ENCODE data around the gene AMBRA1.
A peak's percentile ranks its signal among the peaks of the same experiment; 100 is the strongest.

AMBRA1 gene

DNA sequence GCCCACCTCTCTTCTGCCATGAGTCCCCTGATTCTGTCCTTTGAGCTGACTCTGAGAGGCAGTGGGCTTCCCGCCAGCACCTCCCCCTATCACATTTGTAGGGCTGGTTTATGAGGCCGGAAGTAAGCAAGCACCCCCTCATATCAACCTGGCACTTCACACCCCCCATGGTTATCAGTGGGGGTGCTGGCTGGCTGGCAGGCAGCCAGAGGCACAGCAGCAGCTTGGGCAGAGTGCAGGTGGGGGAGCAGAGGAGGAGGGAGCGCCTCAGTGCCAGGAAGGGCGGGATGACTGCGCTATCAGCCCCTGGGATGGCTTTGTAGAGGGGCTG, 179.4 kb downstream of the AMBRA1 start:
- TF ChIP-seq, protein P1, sequence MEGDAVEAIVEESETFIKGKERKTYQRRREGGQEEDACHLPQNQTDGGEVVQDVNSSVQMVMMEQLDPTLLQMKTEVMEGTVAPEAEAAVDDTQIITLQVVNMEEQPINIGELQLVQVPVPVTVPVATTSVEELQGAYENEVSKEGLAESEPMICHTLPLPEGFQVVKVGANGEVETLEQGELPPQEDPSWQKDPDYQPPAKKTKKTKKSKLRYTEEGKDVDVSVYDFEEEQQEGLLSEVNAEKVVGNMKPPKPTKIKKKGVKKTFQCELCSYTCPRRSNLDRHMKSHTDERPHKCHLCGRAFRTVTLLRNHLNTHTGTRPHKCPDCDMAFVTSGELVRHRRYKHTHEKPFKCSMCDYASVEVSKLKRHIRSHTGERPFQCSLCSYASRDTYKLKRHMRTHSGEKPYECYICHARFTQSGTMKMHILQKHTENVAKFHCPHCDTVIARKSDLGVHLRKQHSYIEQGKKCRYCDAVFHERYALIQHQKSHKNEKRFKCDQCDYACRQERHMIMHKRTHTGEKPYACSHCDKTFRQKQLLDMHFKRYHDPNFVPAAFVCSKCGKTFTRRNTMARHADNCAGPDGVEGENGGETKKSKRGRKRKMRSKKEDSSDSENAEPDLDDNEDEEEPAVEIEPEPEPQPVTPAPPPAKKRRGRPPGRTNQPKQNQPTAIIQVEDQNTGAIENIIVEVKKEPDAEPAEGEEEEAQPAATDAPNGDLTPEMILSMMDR (IDR thresholded peaks at IDR 0.05; ENCODE audit: borderline replicate concordance, extremely low read depth, low read length, poor library complexity, severe bottlenecking) = no peak
- no peak for TF ChIP-seq EZH2 (IDR thresholded peaks at IDR 0.05; ENCODE audit: borderline replicate concordance, low read depth, low read length, severe bottlenecking)
- Histone ChIP-seq H3K9me3 (ENCODE audit: insufficient read depth, low read length, severe bottlenecking) (no peaks in the 10 kb centered on the region), H4K20me1 (ENCODE audit: insufficient read depth, low read length) (peaks cover 3% of the 10 kb centered on the region; the same call in 1 of the 2 replicates), H3K27me3 (ENCODE audit: insufficient read depth, low read length, poor library complexity) (no peaks in the 10 kb centered on the region), H3K4me3 (ENCODE audit: low read depth in 1 of 2, low read length in 2 of 2) (no peak overlapping the region), H3K27ac (ENCODE audit: low read length) (no peak overlapping the region; the same call in 1 of the 2 replicates), H2AFZ (ENCODE audit: low read depth, low read length) (no peak overlapping the region), H3K4me1 (ENCODE audit: insufficient read depth, low read length) (peaks cover 32% of the 10 kb centered on the region), H3K9ac (ENCODE audit: low read depth, low read length) (no peak overlapping the region), H3K36me3 (ENCODE audit: insufficient read depth, low read length) (peaks cover 79% of the 10 kb centered on the region), H3K4me2 (ENCODE audit: insufficient read depth, low read length) (no peak overlapping the region), H3K79me2 (ENCODE audit: insufficient read depth, low read length) (no peaks in the 10 kb centered on the region)
- ATAC-seq (ENCODE audit: insufficient read depth, low read depth) (peak; percentile 78), DNase-seq (peak; percentile 76)

DNA sequence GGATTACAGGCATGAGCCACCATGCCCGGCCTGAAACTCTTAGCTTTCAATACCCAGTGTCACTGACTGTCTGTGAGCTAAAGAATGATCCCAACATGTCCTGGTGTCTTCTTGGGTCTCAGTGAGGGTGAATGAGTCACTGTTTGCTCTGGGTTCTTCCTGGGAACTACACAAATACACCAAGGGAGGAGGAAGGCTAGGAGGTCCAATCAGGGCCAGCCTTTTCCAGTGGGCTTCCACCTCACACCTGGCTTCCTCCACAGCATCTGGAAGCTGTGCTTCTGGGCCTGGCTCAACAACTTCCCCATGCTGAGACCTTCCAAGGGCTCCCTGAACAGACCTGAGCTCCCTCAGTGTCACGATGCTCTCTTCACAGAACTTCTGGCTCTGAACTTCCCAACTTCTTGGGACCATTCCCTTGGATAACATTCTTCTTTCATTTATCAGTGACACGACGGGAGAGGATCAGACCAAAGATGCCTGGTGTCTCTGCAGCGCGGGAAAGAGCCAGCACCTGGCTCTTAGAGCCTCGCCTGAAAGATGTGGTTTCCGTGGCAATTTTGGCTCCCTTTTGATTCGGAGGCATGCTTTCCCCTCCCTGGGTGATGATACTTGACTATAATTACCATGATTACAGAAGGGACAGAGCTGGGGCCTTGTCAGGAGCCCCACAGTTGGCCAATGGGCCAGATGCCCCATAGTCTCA, 179.9 kb downstream of the AMBRA1 start:
- ATAC-seq (ENCODE audit: insufficient read depth, low read depth) (peak; percentile 84), DNase-seq (peak; percentile 68)
- TF ChIP-seq, protein P1 (IDR thresholded peaks at IDR 0.05; ENCODE audit: borderline replicate concordance, extremely low read depth, low read length, poor library complexity, severe bottlenecking) = no peak
- no peak for TF ChIP-seq EZH2 (IDR thresholded peaks at IDR 0.05; ENCODE audit: borderline replicate concordance, low read depth, low read length, severe bottlenecking)
- no peaks in the 10 kb centered on the region for H3K27me3 ChIP-seq (ENCODE audit: insufficient read depth, low read length, poor library complexity)
- no peak overlapping the region for H3K4me3 ChIP-seq (ENCODE audit: low read depth in 1 of 2, low read length in 2 of 2)
- no peaks in the 10 kb centered on the region for H3K79me2 ChIP-seq (ENCODE audit: insufficient read depth, low read length)
- peak overlapping the region; percentile 33; the same call in 1 of the 2 replicates for H3K27ac ChIP-seq (ENCODE audit: low read length)
- no peak overlapping the region for H3K9ac ChIP-seq (ENCODE audit: low read depth, low read length)
- H3K9me3 ChIP-seq (ENCODE audit: insufficient read depth, low read length, severe bottlenecking) = no peaks in the 10 kb centered on the region
- H3K36me3 ChIP-seq (ENCODE audit: insufficient read depth, low read length) = peaks cover 80% of the 10 kb centered on the region
- H2AFZ ChIP-seq (ENCODE audit: low read depth, low read length) = no peak overlapping the region
- peaks cover 3% of the 10 kb centered on the region; the same call in 1 of the 2 replicates for H4K20me1 ChIP-seq (ENCODE audit: insufficient read depth, low read length)
- peaks cover 32% of the 10 kb centered on the region for H3K4me1 ChIP-seq (ENCODE audit: insufficient read depth, low read length)
- H3K4me2 ChIP-seq (ENCODE audit: insufficient read depth, low read length) = no peak overlapping the region

DNA sequence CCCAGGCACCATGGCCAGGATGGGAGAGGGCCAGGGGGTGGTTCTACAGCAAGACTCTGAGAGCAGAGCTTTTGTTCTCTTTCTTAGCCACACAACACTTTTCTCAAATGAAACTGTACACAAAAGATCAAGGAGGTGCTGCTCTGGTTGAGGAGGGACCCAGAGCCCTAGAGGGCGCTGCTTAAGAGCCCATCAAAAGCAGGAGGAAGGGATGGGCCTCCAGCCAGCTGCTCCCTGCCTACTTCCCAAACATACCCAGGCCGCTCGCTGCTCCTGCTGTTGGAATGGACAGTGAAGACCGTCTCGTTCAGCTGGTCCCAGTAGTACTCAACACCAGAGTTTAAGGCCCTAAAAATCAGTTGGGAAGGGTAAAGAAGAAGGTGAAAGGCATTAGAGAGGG, 183.8 kb downstream of the AMBRA1 start:
- Histone ChIP-seq H4K20me1 (ENCODE audit: insufficient read depth, low read length) (peaks cover 3% of the 10 kb centered on the region; the same call in 1 of the 2 replicates), H3K36me3 (ENCODE audit: insufficient read depth, low read length) (peaks cover 71% of the 10 kb centered on the region), H3K4me3 (ENCODE audit: low read depth in 1 of 2, low read length in 2 of 2) (no peak overlapping the region), H3K4me1 (ENCODE audit: insufficient read depth, low read length) (peaks cover 15% of the 10 kb centered on the region), H3K9me3 (ENCODE audit: insufficient read depth, low read length, severe bottlenecking) (no peaks in the 10 kb centered on the region), H3K4me2 (ENCODE audit: insufficient read depth, low read length) (no peak overlapping the region), H3K27me3 (ENCODE audit: insufficient read depth, low read length, poor library complexity) (no peaks in the 10 kb centered on the region), H2AFZ (ENCODE audit: low read depth, low read length) (no peak overlapping the region), H3K79me2 (ENCODE audit: insufficient read depth, low read length) (no peaks in the 10 kb centered on the region), H3K9ac (ENCODE audit: low read depth, low read length) (no peak overlapping the region), H3K27ac (ENCODE audit: low read length) (no peak overlapping the region)
- DNase-seq (no peak), ATAC-seq (ENCODE audit: insufficient read depth, low read depth) (no peak)
- TF ChIP-seq, protein P1 (IDR thresholded peaks at IDR 0.05; ENCODE audit: borderline replicate concordance, extremely low read depth, low read length, poor library complexity, severe bottlenecking) = peak; percentile 34
- no peak for TF ChIP-seq EZH2 (IDR thresholded peaks at IDR 0.05; ENCODE audit: borderline replicate concordance, low read depth, low read length, severe bottlenecking)
